HepG2 (cell line): Measurements from ENCODE around the gene TRAPPC3. TPM values are rescaled to one million over a fixed set of nuclear protein-coding genes. Genes with fewer than 3 reads are reported as not detected.

ENCODE experiments used
- AGO1 ChIP-seq: fragments of 200-400 bp; formaldehyde crosslinking; IDR thresholded peaks from 2 replicates; pipeline ENCODE4 v1.6.1; 2017; ENCODE audit warnings: mild to moderate bottlenecking, low read depth, low read length, moderate library complexity; ENCODE audit not compliant: poor library complexity, severe bottlenecking
- ATF3 ChIP-seq: sonication (generic); formaldehyde crosslinking; IDR thresholded peaks from 2 replicates; pipeline ENCODE4 v1.4.0; 2020; ENCODE audit warnings: missing genetic modification reagents
- CBX2 ChIP-seq, 2 experiments: fragments of 200-600 bp in 1 of 2; sonication (generic); formaldehyde crosslinking in 1 of 2; IDR thresholded peaks; 2 replicates each; pipeline versions ENCODE4 v1.7.0 to v1.8.1; 2018 to 2022; ENCODE audit warnings: low read depth in 2 of 2, low read length in 1 of 2, mild to moderate bottlenecking in 1 of 2, missing genetic modification reagents in 1 of 2
- FOXK1 ChIP-seq: sonication (generic); formaldehyde crosslinking; IDR thresholded peaks from 2 replicates; pipeline ENCODE4 v1.4.0; 2020; ENCODE audit warnings: low read depth, missing genetic modification reagents, borderline replicate concordance
- HNF1B ChIP-seq: sonication (generic); formaldehyde crosslinking; IDR thresholded peaks from 2 replicates; pipeline ENCODE4 v1.5.1; 2020; ENCODE audit warnings: mild to moderate bottlenecking, moderate library complexity, missing genetic modification reagents
- MLX ChIP-seq: IDR thresholded peaks from 2 replicates; pipeline ENCODE4 v1.6.1; 2016
- PAX8 ChIP-seq: sonication (generic); formaldehyde crosslinking; IDR thresholded peaks from 2 replicates; pipeline ENCODE4 v1.8.0; 2022; ENCODE audit warnings: mild to moderate bottlenecking, missing genetic modification reagents, borderline replicate concordance
- PCBP1 ChIP-seq: fragments of 200-400 bp; formaldehyde crosslinking; IDR thresholded peaks from 2 replicates; pipeline ENCODE4 v1.6.1; 2017; ENCODE audit warnings: mild to moderate bottlenecking, low read depth, low read length, borderline replicate concordance
- PLSCR1 ChIP-seq: sonication (generic); formaldehyde crosslinking; IDR thresholded peaks from 2 replicates; pipeline ENCODE4 v1.5.0; 2020; ENCODE audit warnings: missing genetic modification reagents, mild to moderate bottlenecking, borderline replicate concordance
- POLR2AphosphoS5 ChIP-seq: IDR thresholded peaks from 2 replicates; pipeline ENCODE4 v1.6.1; 2012; ENCODE audit warnings: low read depth, low read length
- SMARCC2 ChIP-seq: fragments of 450-650 bp; IDR thresholded peaks from 2 replicates; pipeline ENCODE4 v1.6.1; 2017; ENCODE audit warnings: antibody characterized with exemption, mild to moderate bottlenecking
- TCF7L2 ChIP-seq: IDR thresholded peaks from 2 replicates; pipeline ENCODE4 v1.6.1; 2011; ENCODE audit warnings: mild to moderate bottlenecking, low read depth, low read length, moderate library complexity
- TEF ChIP-seq: sonication (generic); formaldehyde crosslinking; IDR thresholded peaks from 2 replicates; pipeline ENCODE4 v1.5.0; 2020; ENCODE audit warnings: missing genetic modification reagents
- ZBTB37 ChIP-seq: sonication (generic); formaldehyde crosslinking; IDR thresholded peaks from 2 replicates; pipeline ENCODE4 v1.4.0; 2020; ENCODE audit warnings: mild to moderate bottlenecking, missing genetic modification reagents
- ZBTB46 ChIP-seq: sonication (generic); formaldehyde crosslinking; IDR thresholded peaks from 2 replicates; pipeline ENCODE4 v1.4.0; 2020; ENCODE audit warnings: mild to moderate bottlenecking, missing genetic modification reagents, borderline replicate concordance
- ZNF121 ChIP-seq: sonication (generic); formaldehyde crosslinking; IDR thresholded peaks from 2 replicates; pipeline ENCODE4 v1.5.0; 2020; ENCODE audit warnings: mild to moderate bottlenecking, missing genetic modification reagents
- ZNF335 ChIP-seq: sonication (generic); formaldehyde crosslinking; IDR thresholded peaks from 2 replicates; pipeline ENCODE4 v1.4.0; 2020; ENCODE audit warnings: missing genetic modification reagents
- ZNF576 ChIP-seq: sonication (generic); formaldehyde crosslinking; IDR thresholded peaks from 2 replicates; pipeline ENCODE4 v1.4.0; 2020; ENCODE audit warnings: mild to moderate bottlenecking, missing genetic modification reagents
- ZZZ3 ChIP-seq: sonication (generic); formaldehyde crosslinking; IDR thresholded peaks from 2 replicates; pipeline ENCODE4 v1.4.0; 2020; ENCODE audit warnings: missing genetic modification reagents, mild to moderate bottlenecking, borderline replicate concordance
- polyA plus RNA-seq, 8 experiments: library from polyadenylated mRNA; depleted of rRNA in 3 of 8; stranded (reverse) in 7 of 8; unstranded in 1 of 8; fragments of >200 nt; fragmentation: Illumina TruSeq in 4 of 8; extraction: Trizol in 4 of 8; gene quantifications; 2 replicates each; pipeline versions ENCODE4 v1.2.1 to v1.2.3, GENCODE V29; 2011 to 2016; ENCODE audit warnings: low read depth in 4 of 8, missing spikeins in 1 of 8, mixed read lengths in 1 of 8; ENCODE audit not compliant: insufficient read depth in 1 of 8
- total RNA-seq, 5 experiments: library from RNA; depleted of rRNA; stranded (reverse); fragments of >200 nt; fragmentation: Illumina TruSeq; extraction: Trizol; gene quantifications; 2 replicates each; pipeline ENCODE4 v1.2.3, GENCODE V29; 2016; ENCODE audit warnings: low read depth in 1 of 5

TRAPPC3 gene
- total and polyA plus RNA-seq, 2 of the 13 experiments (the other 11 are each of a cell fraction or from before 2014, with no cell fraction given) = 53.7 to 62.4 TPM

GRCh38 chr1:36155408-36156328 is 6.4 kb upstream of the TRAPPC3 start, which contains the start of gene MAP7D1 (continued):
- TF ChIP-seq HNF1B (CRISPR knock-in tag) (0 out of 2 replicates have a peak, but pooled peaks have one; percentile 20), ZNF576 (CRISPR knock-in tag) (no peak), ZZZ3 (CRISPR knock-in tag) (no peak), PAX8 (CRISPR knock-in tag) (no peak; the same call in 1 of the 2 replicates), ZNF335 (CRISPR knock-in tag) (no peak), TEF (CRISPR knock-in tag) (no peak), MLX (CRISPR knock-in tag) (no peak), PCBP1 (peak; percentile 44; the same call in 1 of the 2 replicates), ZNF121 (0 out of 2 replicates have a peak, but pooled peaks have one; percentile 12), PLSCR1 (no peak), POLR2AphosphoS5 (peak; percentile 75), SMARCC2 (no peak), CBX2 (IDR thresholded peaks at IDR 0.05; ENCODE audit: low read depth, low read length) (no peak), CBX2 (CRISPR knock-in tag; IDR thresholded peaks at IDR 0.05; ENCODE audit: low read depth) (no peak), ZBTB46 (no peak), ZBTB37 (CRISPR knock-in tag) (no peak), TCF7L2 (no peak), AGO1 (peak; percentile 1), FOXK1 (CRISPR knock-in tag) (0 out of 2 replicates have a peak, but pooled peaks have one; percentile 21), ATF3 (CRISPR knock-in tag) (peak; percentile 84)
